ENCODE data around the gene KCNJ10.

DNA sequence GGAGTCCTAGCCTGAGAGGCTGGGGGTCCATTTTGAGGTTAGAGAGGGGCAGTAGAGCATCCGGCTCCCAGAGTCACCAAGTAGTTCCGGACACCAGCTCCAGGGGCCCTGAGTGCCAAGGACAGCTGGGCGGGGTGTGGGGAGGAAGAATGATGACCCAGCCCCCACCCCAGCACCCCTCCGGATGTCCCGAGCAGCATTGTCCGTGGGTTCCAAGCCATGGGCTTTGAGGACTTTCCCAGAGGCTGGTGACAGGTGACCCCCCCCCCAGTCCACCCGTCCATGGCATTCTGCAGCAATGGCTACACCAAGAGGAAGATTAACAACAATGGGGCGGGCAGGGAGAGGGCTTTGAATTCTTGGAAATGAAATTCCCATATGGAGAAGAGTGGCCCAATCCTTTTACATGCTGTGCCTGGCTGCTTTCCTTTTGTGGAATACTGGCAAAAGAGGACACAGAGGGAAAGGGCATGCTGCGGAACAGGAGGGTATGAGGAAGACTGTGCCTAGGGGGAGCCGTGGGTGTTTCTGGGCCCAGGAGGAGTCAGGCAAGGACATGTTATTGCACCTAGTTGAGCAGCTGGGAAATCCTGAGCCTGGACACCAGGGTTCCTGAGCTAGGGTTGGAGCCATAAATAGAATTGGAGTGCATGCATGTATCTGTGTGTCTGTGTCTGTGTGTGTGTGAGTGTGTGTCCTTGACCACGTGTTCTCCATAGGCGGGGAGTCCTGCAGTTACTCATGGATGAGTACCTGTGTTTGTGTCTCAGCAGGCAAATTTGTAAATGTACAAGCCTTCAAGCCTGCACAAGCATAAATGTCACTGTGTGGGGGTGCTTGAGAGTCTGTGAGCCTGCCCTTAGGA is 46.6 kb upstream of the KCNJ10 start:
- TF ChIP-seq, protein P1, sequence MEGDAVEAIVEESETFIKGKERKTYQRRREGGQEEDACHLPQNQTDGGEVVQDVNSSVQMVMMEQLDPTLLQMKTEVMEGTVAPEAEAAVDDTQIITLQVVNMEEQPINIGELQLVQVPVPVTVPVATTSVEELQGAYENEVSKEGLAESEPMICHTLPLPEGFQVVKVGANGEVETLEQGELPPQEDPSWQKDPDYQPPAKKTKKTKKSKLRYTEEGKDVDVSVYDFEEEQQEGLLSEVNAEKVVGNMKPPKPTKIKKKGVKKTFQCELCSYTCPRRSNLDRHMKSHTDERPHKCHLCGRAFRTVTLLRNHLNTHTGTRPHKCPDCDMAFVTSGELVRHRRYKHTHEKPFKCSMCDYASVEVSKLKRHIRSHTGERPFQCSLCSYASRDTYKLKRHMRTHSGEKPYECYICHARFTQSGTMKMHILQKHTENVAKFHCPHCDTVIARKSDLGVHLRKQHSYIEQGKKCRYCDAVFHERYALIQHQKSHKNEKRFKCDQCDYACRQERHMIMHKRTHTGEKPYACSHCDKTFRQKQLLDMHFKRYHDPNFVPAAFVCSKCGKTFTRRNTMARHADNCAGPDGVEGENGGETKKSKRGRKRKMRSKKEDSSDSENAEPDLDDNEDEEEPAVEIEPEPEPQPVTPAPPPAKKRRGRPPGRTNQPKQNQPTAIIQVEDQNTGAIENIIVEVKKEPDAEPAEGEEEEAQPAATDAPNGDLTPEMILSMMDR (IDR thresholded peaks at IDR 0.05; ENCODE audit: insufficient read depth, low read length) = no peak
- TF ChIP-seq, protein P2, sequence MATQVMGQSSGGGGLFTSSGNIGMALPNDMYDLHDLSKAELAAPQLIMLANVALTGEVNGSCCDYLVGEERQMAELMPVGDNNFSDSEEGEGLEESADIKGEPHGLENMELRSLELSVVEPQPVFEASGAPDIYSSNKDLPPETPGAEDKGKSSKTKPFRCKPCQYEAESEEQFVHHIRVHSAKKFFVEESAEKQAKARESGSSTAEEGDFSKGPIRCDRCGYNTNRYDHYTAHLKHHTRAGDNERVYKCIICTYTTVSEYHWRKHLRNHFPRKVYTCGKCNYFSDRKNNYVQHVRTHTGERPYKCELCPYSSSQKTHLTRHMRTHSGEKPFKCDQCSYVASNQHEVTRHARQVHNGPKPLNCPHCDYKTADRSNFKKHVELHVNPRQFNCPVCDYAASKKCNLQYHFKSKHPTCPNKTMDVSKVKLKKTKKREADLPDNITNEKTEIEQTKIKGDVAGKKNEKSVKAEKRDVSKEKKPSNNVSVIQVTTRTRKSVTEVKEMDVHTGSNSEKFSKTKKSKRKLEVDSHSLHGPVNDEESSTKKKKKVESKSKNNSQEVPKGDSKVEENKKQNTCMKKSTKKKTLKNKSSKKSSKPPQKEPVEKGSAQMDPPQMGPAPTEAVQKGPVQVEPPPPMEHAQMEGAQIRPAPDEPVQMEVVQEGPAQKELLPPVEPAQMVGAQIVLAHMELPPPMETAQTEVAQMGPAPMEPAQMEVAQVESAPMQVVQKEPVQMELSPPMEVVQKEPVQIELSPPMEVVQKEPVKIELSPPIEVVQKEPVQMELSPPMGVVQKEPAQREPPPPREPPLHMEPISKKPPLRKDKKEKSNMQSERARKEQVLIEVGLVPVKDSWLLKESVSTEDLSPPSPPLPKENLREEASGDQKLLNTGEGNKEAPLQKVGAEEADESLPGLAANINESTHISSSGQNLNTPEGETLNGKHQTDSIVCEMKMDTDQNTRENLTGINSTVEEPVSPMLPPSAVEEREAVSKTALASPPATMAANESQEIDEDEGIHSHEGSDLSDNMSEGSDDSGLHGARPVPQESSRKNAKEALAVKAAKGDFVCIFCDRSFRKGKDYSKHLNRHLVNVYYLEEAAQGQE (IDR thresholded peaks at IDR 0.05; ENCODE audit: insufficient replicate concordance, low read depth) = no peak
